ENCODE results near the gene NR1I3. TPM values are rescaled to one million over a fixed set of nuclear protein-coding genes. Genes with fewer than 3 reads are reported as not detected.

NR1I3 gene
- total RNA-seq, 1 donor from 2014 or later: 0.47 TPM

DNA sequence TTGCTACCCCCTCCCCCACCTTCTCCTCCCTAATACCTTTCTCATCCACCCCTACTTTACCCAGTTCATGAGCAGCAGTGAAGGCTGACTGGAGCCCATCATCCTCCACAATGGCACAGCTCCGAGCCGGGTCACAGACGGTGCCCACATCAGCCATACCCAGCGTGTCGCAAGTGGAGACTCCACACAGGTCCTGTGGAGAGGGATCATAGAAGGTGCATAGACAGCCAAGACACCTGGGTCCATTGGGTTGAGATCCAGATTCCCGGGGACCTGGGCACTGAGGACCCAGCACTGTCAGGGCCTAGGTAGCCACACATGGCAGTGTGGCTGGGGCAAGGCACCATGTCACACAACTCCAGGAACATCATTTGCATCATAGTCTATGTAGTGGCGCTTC is 41.9 kb downstream of the NR1I3 start:
- DNase-seq: no peak

DNA sequence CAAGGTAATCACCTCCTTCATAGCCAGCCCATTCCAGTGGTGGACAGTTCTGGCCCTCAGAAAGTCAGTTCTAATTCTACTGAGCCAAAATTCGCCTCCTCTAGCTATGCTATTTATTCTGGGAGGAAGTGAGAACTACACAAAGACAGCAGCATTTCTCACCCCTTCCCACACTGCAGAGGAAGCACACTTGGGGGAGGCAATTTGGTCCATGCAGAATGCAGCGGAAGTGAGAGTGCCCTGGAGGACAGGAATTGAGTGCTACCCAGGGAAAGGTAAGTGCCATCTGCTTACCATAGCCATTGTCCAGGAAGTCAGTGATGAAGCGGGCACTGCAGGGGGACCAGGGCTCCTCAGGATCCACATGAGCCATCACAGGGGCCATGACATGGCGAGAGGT is 42.8 kb downstream of the NR1I3 start:
- no peak for DNase-seq

DNA sequence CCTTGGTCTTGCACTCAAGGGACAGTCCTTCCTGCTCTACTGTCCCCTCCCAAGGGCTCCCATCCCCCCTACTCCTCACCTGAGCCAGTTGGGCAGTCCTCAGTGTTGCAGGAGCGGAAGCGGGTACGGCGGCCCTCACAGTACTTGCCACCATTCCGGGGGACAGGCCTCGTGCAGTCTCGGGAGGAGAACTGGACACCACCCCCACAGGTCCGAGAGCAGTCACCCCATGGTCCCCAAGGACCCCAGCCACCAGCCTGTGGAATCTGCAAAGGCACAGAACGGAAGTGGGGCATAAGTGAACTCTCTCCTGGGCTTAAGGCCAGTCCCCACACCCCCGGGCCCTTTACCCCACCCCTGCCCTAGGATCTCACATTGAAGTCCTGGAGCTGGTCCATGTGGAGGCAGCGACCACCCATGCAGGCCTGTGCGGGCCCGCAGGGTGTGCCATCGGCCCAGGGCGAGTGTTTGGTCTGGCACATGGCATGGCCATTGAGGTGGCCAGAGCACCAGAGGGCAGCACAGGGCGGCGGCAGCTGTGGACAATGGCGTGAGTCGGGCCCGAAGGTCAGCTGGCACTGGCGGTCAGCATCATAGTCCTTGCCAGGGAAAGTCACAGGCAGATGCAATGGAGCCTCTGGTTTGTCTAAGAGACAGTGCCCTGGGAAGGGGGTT is 44.3 kb downstream of the NR1I3 start:
- peak; percentile 74 for DNase-seq

GRCh38 chr1:161192476-161193465 is 45.2 kb downstream of the NR1I3 start:
- DNase-seq: peak; percentile 23

DNA sequence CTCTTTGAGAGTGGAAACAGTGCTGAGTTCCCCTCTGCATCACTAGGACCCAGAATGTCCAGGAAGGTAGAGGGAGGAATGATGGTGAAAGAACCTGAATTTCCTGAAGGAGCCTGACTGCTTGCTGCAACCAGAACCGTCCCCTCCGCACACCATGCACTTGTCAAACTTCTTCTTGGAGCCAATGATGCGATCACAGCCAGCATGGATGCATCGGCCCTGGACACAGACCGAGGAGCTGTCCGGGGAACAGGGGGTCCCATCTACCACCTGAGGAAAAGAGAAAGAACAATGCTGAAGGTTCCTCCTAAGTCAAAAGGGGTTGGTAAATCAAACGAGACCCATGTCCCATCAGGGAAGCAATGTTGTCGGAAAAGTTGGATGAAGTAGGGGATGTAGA is 46.0 kb downstream of the NR1I3 start:
- no peak for DNase-seq

GRCh38 chr1:161190962-161191521 is 47.0 kb downstream of the NR1I3 start:
- no peak for DNase-seq

DNA sequence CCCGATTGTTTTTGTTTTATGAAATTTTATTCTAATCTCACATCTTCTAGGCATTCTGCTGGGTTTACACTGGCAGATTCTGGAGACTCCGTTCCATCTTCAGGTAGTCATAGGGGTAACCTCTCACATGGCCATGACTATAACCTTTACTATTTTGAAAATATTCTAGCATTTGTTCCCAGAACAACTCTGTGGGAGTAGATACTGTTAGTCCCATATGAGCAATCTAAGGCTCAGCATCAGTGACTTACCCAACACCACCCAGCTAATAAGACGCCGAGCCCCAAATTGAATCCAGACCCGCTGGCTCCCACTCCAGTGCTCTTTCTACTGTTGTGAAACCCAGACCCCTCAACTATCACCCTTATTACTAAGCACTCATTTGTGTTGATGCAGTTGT is 49.0 kb downstream of the NR1I3 start:
- DNase-seq: no peak

DNA sequence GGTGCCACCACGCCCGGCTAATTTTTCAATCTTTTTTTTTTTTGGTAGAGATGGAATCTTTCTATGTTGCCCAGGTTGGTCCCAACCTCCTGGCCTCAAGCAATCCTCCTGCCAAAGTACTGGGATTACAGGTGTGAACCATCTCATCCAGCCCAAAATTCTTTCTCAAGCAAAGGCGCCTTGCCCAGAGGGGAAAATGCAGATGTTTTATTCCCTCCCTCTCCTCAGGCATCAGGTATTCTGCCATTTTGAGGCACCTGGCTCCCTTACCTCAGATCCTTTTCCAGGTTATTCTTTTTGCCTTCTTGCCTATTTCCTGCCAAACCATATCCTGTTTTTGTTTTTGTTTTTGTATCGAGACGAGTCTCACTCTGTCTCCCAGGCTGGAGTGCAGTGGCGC is 49.6 kb downstream of the NR1I3 start:
- DNase-seq: no peak

DNA sequence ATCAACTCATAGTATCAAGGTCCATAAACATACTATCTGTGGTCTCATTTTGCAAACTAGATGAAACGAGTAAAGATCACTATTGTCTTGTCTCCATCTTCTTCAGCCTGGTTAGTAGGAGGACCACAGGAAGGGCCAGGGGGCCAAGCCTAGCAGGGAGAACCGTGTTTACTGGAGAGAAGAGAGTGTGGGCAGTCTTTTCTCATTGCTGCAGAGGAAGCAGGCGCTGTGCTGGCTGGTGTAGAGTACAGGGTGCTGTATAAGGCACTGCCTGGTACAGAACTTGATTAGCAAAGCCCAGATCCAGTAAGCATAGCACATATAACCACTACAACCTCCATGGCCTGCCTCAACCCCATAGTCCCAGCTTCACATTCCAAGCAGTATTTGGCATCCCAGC is 50.7 kb downstream of the NR1I3 start:
- no peak for DNase-seq

- no peak for DNase-seq
These were observed 52.2 kb downstream of the NR1I3 start for GRCh38 chr1:161185732-161186311.

DNA sequence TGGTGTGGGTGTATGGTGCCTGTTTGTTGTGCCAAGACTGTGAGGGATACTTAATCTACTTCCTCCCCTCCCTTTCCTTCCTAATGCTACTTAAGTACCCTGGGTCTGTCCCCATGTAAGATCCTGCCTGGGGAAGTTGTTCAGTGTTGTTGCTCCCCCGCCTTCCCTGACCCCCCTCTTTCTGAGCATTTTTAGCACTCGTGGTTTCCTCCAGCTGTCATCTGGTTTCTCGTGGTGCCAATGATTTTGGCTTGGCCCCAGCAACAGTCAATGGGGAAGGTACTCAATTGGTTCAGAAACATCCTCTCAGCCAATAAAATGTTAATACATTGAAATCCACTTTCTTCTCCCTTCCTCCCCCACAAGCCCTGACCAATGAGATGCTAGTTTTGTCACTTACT is 52.7 kb downstream of the NR1I3 start:
- DNase-seq: peak; percentile 49

GRCh38 chr1:161182214-161182613 is 55.8 kb downstream of the NR1I3 start:
- DNase-seq: no peak

DNA sequence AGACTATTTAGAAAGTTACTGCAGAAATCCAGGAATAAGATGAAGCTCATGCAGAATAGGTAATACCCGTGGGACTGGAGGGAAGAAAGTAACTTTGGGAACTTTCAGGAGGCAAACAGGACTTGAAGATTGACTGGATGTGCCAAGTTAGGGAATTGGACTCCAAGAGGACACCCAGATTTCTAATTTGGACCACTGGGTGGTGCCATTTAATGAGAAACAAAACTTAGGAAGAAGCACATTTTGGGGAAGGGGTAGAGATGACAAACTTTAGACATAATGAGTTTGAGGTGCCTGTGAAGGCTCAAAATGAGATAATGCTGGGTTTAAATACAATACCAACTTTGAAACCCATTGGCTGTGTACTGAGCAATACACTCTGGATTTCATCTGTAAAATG is 57.4 kb downstream of the NR1I3 start:
- DNase-seq: no peak

GRCh38 chr1:161179698-161180097 is 58.3 kb downstream of the NR1I3 start:
- no peak for DNase-seq

Other genes starting within 250 kb of the NR1I3 start
- 10.9 TPM for gene F11R, start 217.1 kb downstream of the NR1I3 start, total RNA-seq
- 42.6 TPM for gene TSTD1, start 199.2 kb downstream of the NR1I3 start, total RNA-seq
- 131 TPM for gene USF1, start 192.2 kb downstream of the NR1I3 start, total RNA-seq
- 1.7 TPM for gene ARHGAP30, start 168.3 kb downstream of the NR1I3 start, total RNA-seq
- not detected for gene NECTIN4, start 148.6 kb downstream of the NR1I3 start, total RNA-seq
- 0.78 TPM for gene KLHDC9, start 139.8 kb downstream of the NR1I3 start, total RNA-seq
- gene PFDN2, start 120.2 kb downstream of the NR1I3 start, total RNA-seq: 33.8 TPM
- gene NIT1, start 120.1 kb downstream of the NR1I3 start, total RNA-seq: 18.7 TPM
- 26.8 TPM for gene DEDD, start 105.5 kb downstream of the NR1I3 start, total RNA-seq
- gene UFC1, start 84.2 kb downstream of the NR1I3 start, total RNA-seq: 99.4 TPM
- gene USP21, start 78.7 kb downstream of the NR1I3 start, total RNA-seq: 10.6 TPM
- 25.4 TPM for gene PPOX, start 71.8 kb downstream of the NR1I3 start, total RNA-seq
- 21.4 TPM for gene B4GALT3, start 60.7 kb downstream of the NR1I3 start, total RNA-seq
- gene ADAMTS4, start 39.1 kb downstream of the NR1I3 start, total RNA-seq: 0.62 TPM
- gene NDUFS2, start 35.8 kb downstream of the NR1I3 start, total RNA-seq: 85.2 TPM
- 1.6 TPM for gene FCER1G, start 22.9 kb downstream of the NR1I3 start, total RNA-seq
- not detected for gene APOA2, start 14.6 kb downstream of the NR1I3 start, total RNA-seq
- gene TOMM40L, start 12.1 kb downstream of the NR1I3 start, total RNA-seq: 20.1 TPM
- 3.1 TPM for gene PCP4L1, start 20.5 kb upstream of the NR1I3 start, total RNA-seq
- gene MPZ, start 71.8 kb upstream of the NR1I3 start, total RNA-seq: 1.4 TPM
- gene SDHC, start 76.2 kb upstream of the NR1I3 start, total RNA-seq: 19.5 TPM
- 0.31 TPM for gene CFAP126, start 129.7 kb upstream of the NR1I3 start, total RNA-seq